Inferior parietal cortex (tissue), 1 donor: ENCODE data around the gene PRSS57.
A peak's percentile ranks its signal among the peaks of the same experiment; 100 is the strongest.

Source experiments
- DNase-seq: peaks from one replicate; pipeline ENCODE4 v3.0.0-alpha.2; 2016; ENCODE audit errors: extremely low spot score

Gene PRSS57

GRCh38 chr19:694481-695351 lies 536 bp downstream of the PRSS57 start:
- no peak for DNase-seq

- no peak for DNase-seq
These were observed 5.0 kb downstream of the PRSS57 start for GRCh38 chr19:690203-690602.

GRCh38 chr19:688992-689391 lies 6.3 kb downstream of the PRSS57 start:
- DNase-seq, result no peak

GRCh38 chr19:688214-688613 lies 7.0 kb downstream of the PRSS57 start:
- no peak for DNase-seq

GRCh38 chr19:687569-688166 lies 7.6 kb downstream of the PRSS57 start:
- no peak for DNase-seq

GRCh38 chr19:686589-687297 lies 8.5 kb downstream of the PRSS57 start:
- DNase-seq, result no peak

GRCh38 chr19:685454-685931 lies 9.8 kb downstream of the PRSS57 start:
- DNase-seq, result no peak

- DNase-seq, result no peak
These were observed 12.5 kb downstream of the PRSS57 start for GRCh38 chr19:682678-683320.

- no peak for DNase-seq
These were observed 13.9 kb downstream of the PRSS57 start for GRCh38 chr19:681029-682019.

- DNase-seq, result peak; percentile 87
These were observed 14.8 kb downstream of the PRSS57 start for GRCh38 chr19:680287-681028.

- no peak for DNase-seq
These were observed 15.6 kb downstream of the PRSS57 start for GRCh38 chr19:679418-680286.

GRCh38 chr19:678791-679388 lies 16.4 kb downstream of the PRSS57 start:
- DNase-seq, result no peak

- no peak for DNase-seq
These were observed 17.4 kb downstream of the PRSS57 start for GRCh38 chr19:677601-678436.

GRCh38 chr19:677201-677600 lies 18.1 kb downstream of the PRSS57 start:
- no peak for DNase-seq

- no peak for DNase-seq
These were observed 18.7 kb downstream of the PRSS57 start, which contains the start of gene FSTL3 for GRCh38 chr19:676339-677105. Gene FSTL3 (plus strand): TSS chr19:676392. CDS start chr19:676424, 32 bp downstream.

- DNase-seq, result no peak
These were observed 19.3 kb downstream of the PRSS57 start for GRCh38 chr19:676007-676338.
